HCT116 (cell line): Measurements from ENCODE around the gene SLC5A1.

Source experiments
- ATF3 ChIP-seq: IDR thresholded peaks from 2 replicates; pipeline ENCODE4 v1.6.1; 2012
- CTCF ChIP-seq, 3 experiments: fragments of 200-600 bp in 1 of 3; sonication (generic) in 1 of 3; IDR thresholded peaks in 2 of 3; conservative IDR thresholded peaks in 1 of 3; 2 replicates each; pipeline ENCODE4 v1.5.1; 2012 to 2017; ENCODE audit warnings: low read depth in 2 of 3, low read length in 2 of 3, antibody characterized with exemption in 1 of 3, borderline replicate concordance in 1 of 3, control low read depth in 1 of 3, mild to moderate bottlenecking in 1 of 3, mixed read lengths in 1 of 3, mixed run types in 1 of 3, moderate library complexity in 1 of 3; ENCODE audit not compliant: insufficient read depth in 1 of 3
- ELF1 ChIP-seq: IDR thresholded peaks from 2 replicates; pipeline ENCODE4 v1.6.1; 2012; ENCODE audit warnings: low read depth, borderline replicate concordance
- POLR2A ChIP-seq: IDR thresholded peaks from 2 replicates; pipeline ENCODE4 v1.7.0; 2011; ENCODE audit warnings: borderline replicate concordance; ENCODE audit not compliant: insufficient read depth, insufficient read length; ENCODE audit errors: extremely low read depth
- POLR2AphosphoS5 ChIP-seq: IDR thresholded peaks from 2 replicates; pipeline ENCODE4 v1.6.1; 2011; ENCODE audit warnings: mild to moderate bottlenecking, low read depth, low read length, moderate library complexity
- RAD21 ChIP-seq: IDR thresholded peaks from 2 replicates; pipeline ENCODE4 v1.6.1; 2012; ENCODE audit warnings: low read depth, mild to moderate bottlenecking
- ZBTB33 ChIP-seq: IDR thresholded peaks from 2 replicates; pipeline ENCODE4 v1.6.1; 2011; ENCODE audit warnings: mild to moderate bottlenecking, low read length, moderate library complexity; ENCODE audit not compliant: insufficient replicate concordance; ENCODE audit errors: extremely low read depth

GRCh38 chr22:32142600-32142999, 99.5 kb downstream of the SLC5A1 start:
- TF ChIP-seq POLR2A, result no peak
- TF ChIP-seq POLR2AphosphoS5, result no peak
- no peak for TF ChIP-seq RAD21
- no peak for TF ChIP-seq CTCF (IDR thresholded peaks at IDR 0.05 in 2 of 3, conservative IDR thresholded peaks at IDR 0.05 in 1 of 3; ENCODE audit: borderline replicate concordance in 1 of 3, insufficient read depth in 1 of 3, low read depth in 2 of 3, low read length in 2 of 3)
- TF ChIP-seq ZBTB33, result no peak
- TF ChIP-seq ELF1, result no peak
- TF ChIP-seq ATF3, result no peak
